ENCODE data around the gene DECR2. TPM values are rescaled to one million over a fixed set of nuclear protein-coding genes. Genes with fewer than 3 reads are reported as not detected.
"Not testable (repeated sequence)": the region's sequence is repeated elsewhere in the genome, so short reads cannot be mapped to it uniquely, and the experiment has no call there.

The DECR2 gene
- total RNA-seq, 1 donor from 2014 or later = 8.4 TPM

- H3K27ac ChIP-seq (replicated peaks) = peak overlapping the region; percentile 78
- DNase-seq = no peak
- no peaks in the 10 kb centered on the region for H3K36me3 ChIP-seq
- H3K4me3 ChIP-seq = peak overlapping the region; percentile 77
- H3K4me1 ChIP-seq = peaks cover 76% of the 10 kb centered on the region
- no peaks in the 10 kb centered on the region for H3K9me3 ChIP-seq (replicated peaks)
- intact Hi-C loops (cut with micrococcal nuclease) = no loop called here
- no peak for TF ChIP-seq CTCF (IDR thresholded peaks at IDR 0.05; ENCODE audit: borderline replicate concordance)
- no peaks in the 10 kb centered on the region for H3K27me3 ChIP-seq (ENCODE audit: low read depth)
These were observed 18.2 kb upstream of the DECR2 start for GRCh38 chr16:383326-384051.

- no peak for TF ChIP-seq CTCF (IDR thresholded peaks at IDR 0.05; ENCODE audit: borderline replicate concordance)
- intact Hi-C loops (cut with micrococcal nuclease) = no loop called here
- H3K27me3 ChIP-seq (ENCODE audit: low read depth) = no peaks in the 10 kb centered on the region
- H3K4me1 ChIP-seq = peaks cover 58% of the 10 kb centered on the region
- H3K27ac ChIP-seq (replicated peaks) = peak overlapping the region; percentile 80
- H3K4me3 ChIP-seq = no peak overlapping the region
- H3K36me3 ChIP-seq = no peaks in the 10 kb centered on the region
- no peak for DNase-seq
- no peaks in the 10 kb centered on the region for H3K9me3 ChIP-seq (replicated peaks)
These were observed 15.0 kb upstream of the DECR2 start for GRCh38 chr16:386641-387156.

- peak overlapping the region; percentile 80 for H3K27ac ChIP-seq (replicated peaks)
- peak overlapping the region; percentile 39 for H3K4me3 ChIP-seq
- H3K36me3 ChIP-seq; H3K9me3 ChIP-seq (replicated peaks); intact Hi-C loops (cut with micrococcal nuclease); H3K27me3 ChIP-seq (ENCODE audit: low read depth): not testable (repeated sequence)
- peak; percentile 54 for DNase-seq
- peaks cover 48% of the 10 kb centered on the region for H3K4me1 ChIP-seq
- TF ChIP-seq CTCF (IDR thresholded peaks at IDR 0.05; ENCODE audit: borderline replicate concordance) = peak; percentile 18
These were observed 13.7 kb upstream of the DECR2 start for GRCh38 chr16:387761-388666.

GRCh38 chr16:389352-389751 is 12.3 kb upstream of the DECR2 start:
- Histone ChIP-seq H3K36me3 (no peaks in the 10 kb centered on the region), H3K4me3 (no peak overlapping the region), H3K27ac (replicated peaks) (peak overlapping the region; percentile 80), H3K9me3 (replicated peaks) (no peaks in the 10 kb centered on the region), H3K4me1 (peaks cover 35% of the 10 kb centered on the region), H3K27me3 (ENCODE audit: low read depth) (no peaks in the 10 kb centered on the region)
- no peak for DNase-seq
- TF ChIP-seq CTCF (IDR thresholded peaks at IDR 0.05; ENCODE audit: borderline replicate concordance) = no peak
- intact Hi-C loops (cut with micrococcal nuclease) = no loop called here

GRCh38 chr16:391885-392335 is 9.8 kb upstream of the DECR2 start:
- no peaks in the 10 kb centered on the region for H3K36me3 ChIP-seq
- H3K9me3 ChIP-seq (replicated peaks) = no peaks in the 10 kb centered on the region
- intact Hi-C loops (cut with micrococcal nuclease) = no loop called here
- no peak overlapping the region for H3K4me3 ChIP-seq
- no peaks in the 10 kb centered on the region for H3K27me3 ChIP-seq (ENCODE audit: low read depth)
- H3K4me1 ChIP-seq = peaks cover 28% of the 10 kb centered on the region
- peak; percentile 64 for TF ChIP-seq CTCF (IDR thresholded peaks at IDR 0.05; ENCODE audit: borderline replicate concordance)
- H3K27ac ChIP-seq (replicated peaks) = no peak overlapping the region
- no peak for DNase-seq
